ENCODE measurements around the gene FGD2.

The FGD2 gene

GRCh38 chr6:37016995-37017394, 11.5 kb downstream of the FGD2 start:
- Histone ChIP-seq H3K4me3 (ENCODE audit: low read depth in 1 of 5, low read length in 5 of 5) (no peak overlapping the region), H3K9me3 (ENCODE audit: control insufficient read depth in 5 of 5, low read length in 5 of 5) (no peaks in the 10 kb centered on the region), H3K36me3 (ENCODE audit: control insufficient read depth in 5 of 5, insufficient read depth in 5 of 5, low read length in 5 of 5) (peaks cover 0 to 28% (median 0%) of the 10 kb centered on the region in 5 donors), H3K27ac (ENCODE audit: low read depth, low read length) (no peak overlapping the region), H3K4me1 (ENCODE audit: control insufficient read depth in 5 of 5, insufficient read depth in 5 of 5, low read length in 5 of 5) (peaks cover 0 to 14% (median 3%) of the 10 kb centered on the region in 5 donors), H3K27me3 (ENCODE audit: control insufficient read depth in 5 of 5, insufficient read depth in 4 of 5, low read length in 5 of 5) (no peaks in the 10 kb centered on the region), H3K9ac (ENCODE audit: low read length in 5 of 5) (no peak overlapping the region)

GRCh38 chr6:37017606-37018197, 12.2 kb downstream of the FGD2 start:
- H3K27me3 ChIP-seq (ENCODE audit: control insufficient read depth in 5 of 5, insufficient read depth in 4 of 5, low read length in 5 of 5): no peaks in the 10 kb centered on the region
- H3K4me3 ChIP-seq (ENCODE audit: low read depth in 1 of 5, low read length in 5 of 5): no peak overlapping the region
- peaks cover 0 to 14% (median 3%) of the 10 kb centered on the region in 5 donors for H3K4me1 ChIP-seq (ENCODE audit: control insufficient read depth in 5 of 5, insufficient read depth in 5 of 5, low read length in 5 of 5)
- H3K9me3 ChIP-seq (ENCODE audit: control insufficient read depth in 5 of 5, low read length in 5 of 5): no peaks in the 10 kb centered on the region
- H3K27ac ChIP-seq (ENCODE audit: low read depth, low read length): no peak overlapping the region
- peaks cover 0 to 35% (median 0%) of the 10 kb centered on the region in 5 donors for H3K36me3 ChIP-seq (ENCODE audit: control insufficient read depth in 5 of 5, insufficient read depth in 5 of 5, low read length in 5 of 5)
- no peak overlapping the region for H3K9ac ChIP-seq (ENCODE audit: low read length in 5 of 5)

DNA sequence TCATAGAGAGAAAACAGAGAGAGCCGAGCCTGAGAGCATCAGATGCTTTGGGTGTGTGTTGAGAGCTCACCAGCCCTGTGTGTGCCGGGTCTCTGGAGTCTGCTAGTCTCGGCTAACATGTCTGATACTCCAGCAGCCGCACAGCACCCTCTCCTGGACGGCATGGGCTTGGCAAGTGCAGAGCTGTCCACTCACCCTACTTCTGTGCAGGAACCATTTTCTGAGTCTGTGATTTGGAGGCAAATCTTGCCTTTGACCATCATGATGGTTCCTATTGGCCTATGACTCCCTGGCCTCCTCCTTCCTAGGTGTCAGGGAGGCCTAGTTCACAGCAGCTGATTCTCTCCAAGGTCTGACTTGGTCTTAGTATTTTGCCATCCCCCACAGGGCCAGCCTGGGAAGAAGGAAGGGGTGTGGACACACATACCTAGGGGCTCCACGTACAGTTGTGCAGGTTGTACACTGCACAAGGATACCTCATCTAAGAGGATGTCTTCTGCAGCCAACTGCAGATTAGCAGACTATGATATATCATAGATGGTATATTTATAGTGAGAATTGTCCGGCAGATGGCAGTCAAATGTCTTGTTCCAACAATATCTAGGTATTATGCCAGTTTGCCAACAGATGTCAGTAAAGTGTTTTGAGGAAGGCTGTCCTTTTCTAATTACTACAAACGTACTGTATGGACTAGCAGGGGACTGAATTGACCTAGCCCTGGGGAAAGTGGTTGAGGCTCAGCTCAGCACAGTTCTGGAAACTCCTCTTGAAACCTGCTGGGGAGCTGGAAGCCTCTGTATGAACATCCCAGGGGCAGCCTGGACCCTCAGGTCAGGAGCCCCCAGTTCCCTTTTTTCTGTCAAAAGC, 13.0 kb downstream of the FGD2 start:
- Histone ChIP-seq H3K9me3 (ENCODE audit: control insufficient read depth in 5 of 5, low read length in 5 of 5) (no peaks in the 10 kb centered on the region), H3K9ac (ENCODE audit: low read length in 5 of 5) (no peak overlapping the region), H3K27me3 (ENCODE audit: control insufficient read depth in 5 of 5, insufficient read depth in 4 of 5, low read length in 5 of 5) (no peaks in the 10 kb centered on the region), H3K4me3 (ENCODE audit: low read depth in 1 of 5, low read length in 5 of 5) (peak overlapping the region in 1 of 5 donors; percentile 12), H3K36me3 (ENCODE audit: control insufficient read depth in 5 of 5, insufficient read depth in 5 of 5, low read length in 5 of 5) (peaks cover 0 to 34% (median 0%) of the 10 kb centered on the region in 5 donors), H3K4me1 (ENCODE audit: control insufficient read depth in 5 of 5, insufficient read depth in 5 of 5, low read length in 5 of 5) (peaks cover 0 to 14% (median 3%) of the 10 kb centered on the region in 5 donors), H3K27ac (ENCODE audit: low read depth, low read length) (no peak overlapping the region)

DNA sequence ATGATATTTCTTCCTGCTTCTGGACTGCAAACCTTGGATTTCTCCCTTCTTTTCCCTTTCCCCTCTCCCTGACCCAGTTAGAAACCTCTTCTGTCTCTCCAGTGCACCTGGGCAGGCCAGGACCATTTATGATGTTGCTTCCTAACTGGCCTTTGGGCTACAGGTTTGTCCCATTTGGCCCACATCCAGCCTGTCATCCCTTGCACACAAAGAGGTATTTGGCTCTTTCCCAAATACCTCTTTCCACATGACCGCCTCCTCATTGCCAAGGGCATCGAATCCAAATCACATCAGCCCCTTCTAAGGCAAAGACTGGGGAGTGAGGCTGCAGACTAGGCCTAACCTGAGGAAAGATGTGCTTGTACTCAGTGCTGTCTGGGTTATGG, 13.6 kb downstream of the FGD2 start:
- Histone ChIP-seq H3K9me3 (ENCODE audit: control insufficient read depth in 5 of 5, low read length in 5 of 5) (no peaks in the 10 kb centered on the region), H3K27ac (ENCODE audit: low read depth, low read length) (no peak overlapping the region), H3K4me1 (ENCODE audit: control insufficient read depth in 5 of 5, insufficient read depth in 5 of 5, low read length in 5 of 5) (peaks cover 0 to 14% (median 3%) of the 10 kb centered on the region in 5 donors), H3K27me3 (ENCODE audit: control insufficient read depth in 5 of 5, insufficient read depth in 4 of 5, low read length in 5 of 5) (no peaks in the 10 kb centered on the region), H3K4me3 (ENCODE audit: low read depth in 1 of 5, low read length in 5 of 5) (no peak overlapping the region), H3K9ac (ENCODE audit: low read length in 5 of 5) (no peak overlapping the region), H3K36me3 (ENCODE audit: control insufficient read depth in 5 of 5, insufficient read depth in 5 of 5, low read length in 5 of 5) (peaks cover 0 to 29% (median 0%) of the 10 kb centered on the region in 5 donors)

GRCh38 chr6:37020381-37020780, 14.9 kb downstream of the FGD2 start:
- no peak overlapping the region for H3K4me3 ChIP-seq (ENCODE audit: low read depth in 1 of 5, low read length in 5 of 5)
- H3K36me3 ChIP-seq (ENCODE audit: control insufficient read depth in 5 of 5, insufficient read depth in 5 of 5, low read length in 5 of 5): peaks cover 0 to 30% (median 0%) of the 10 kb centered on the region in 5 donors
- H3K9me3 ChIP-seq (ENCODE audit: control insufficient read depth in 5 of 5, low read length in 5 of 5): no peaks in the 10 kb centered on the region
- no peaks in the 10 kb centered on the region for H3K27me3 ChIP-seq (ENCODE audit: control insufficient read depth in 5 of 5, insufficient read depth in 4 of 5, low read length in 5 of 5)
- peaks cover 0 to 14% (median 3%) of the 10 kb centered on the region in 5 donors for H3K4me1 ChIP-seq (ENCODE audit: control insufficient read depth in 5 of 5, insufficient read depth in 5 of 5, low read length in 5 of 5)
- no peak overlapping the region for H3K9ac ChIP-seq (ENCODE audit: low read length in 5 of 5)
- no peak overlapping the region for H3K27ac ChIP-seq (ENCODE audit: low read depth, low read length)

DNA sequence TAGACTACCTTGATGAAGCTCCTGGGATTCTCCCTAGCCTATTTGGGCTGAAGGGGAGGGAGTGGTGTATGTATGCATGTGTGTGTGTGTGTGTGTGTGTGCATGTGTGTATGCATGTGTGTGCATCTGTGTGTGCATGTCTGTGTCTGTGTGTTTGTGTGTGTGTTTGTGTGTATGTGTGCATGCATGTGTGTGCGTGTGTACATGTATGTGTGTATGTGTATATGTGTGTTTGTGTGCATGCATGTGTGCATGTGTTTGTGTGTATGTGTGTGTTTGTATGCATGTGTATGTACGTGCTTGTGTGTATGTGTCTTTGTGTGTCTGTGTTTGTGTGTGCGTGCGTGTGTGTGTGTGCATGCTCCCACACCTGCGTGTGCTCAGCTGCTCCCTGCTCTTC, 15.4 kb downstream of the FGD2 start:
- H3K4me1 ChIP-seq (ENCODE audit: control insufficient read depth in 5 of 5, insufficient read depth in 5 of 5, low read length in 5 of 5): peaks cover 0 to 14% (median 3%) of the 10 kb centered on the region in 5 donors
- no peak overlapping the region for H3K4me3 ChIP-seq (ENCODE audit: low read depth in 1 of 5, low read length in 5 of 5)
- H3K9ac ChIP-seq (ENCODE audit: low read length in 5 of 5): no peak overlapping the region
- no peaks in the 10 kb centered on the region for H3K27me3 ChIP-seq (ENCODE audit: control insufficient read depth in 5 of 5, insufficient read depth in 4 of 5, low read length in 5 of 5)
- H3K9me3 ChIP-seq (ENCODE audit: control insufficient read depth in 5 of 5, low read length in 5 of 5): no peaks in the 10 kb centered on the region
- H3K36me3 ChIP-seq (ENCODE audit: control insufficient read depth in 5 of 5, insufficient read depth in 5 of 5, low read length in 5 of 5): peaks cover 0 to 30% (median 2%) of the 10 kb centered on the region in 5 donors
- H3K27ac ChIP-seq (ENCODE audit: low read depth, low read length): no peak overlapping the region

DNA sequence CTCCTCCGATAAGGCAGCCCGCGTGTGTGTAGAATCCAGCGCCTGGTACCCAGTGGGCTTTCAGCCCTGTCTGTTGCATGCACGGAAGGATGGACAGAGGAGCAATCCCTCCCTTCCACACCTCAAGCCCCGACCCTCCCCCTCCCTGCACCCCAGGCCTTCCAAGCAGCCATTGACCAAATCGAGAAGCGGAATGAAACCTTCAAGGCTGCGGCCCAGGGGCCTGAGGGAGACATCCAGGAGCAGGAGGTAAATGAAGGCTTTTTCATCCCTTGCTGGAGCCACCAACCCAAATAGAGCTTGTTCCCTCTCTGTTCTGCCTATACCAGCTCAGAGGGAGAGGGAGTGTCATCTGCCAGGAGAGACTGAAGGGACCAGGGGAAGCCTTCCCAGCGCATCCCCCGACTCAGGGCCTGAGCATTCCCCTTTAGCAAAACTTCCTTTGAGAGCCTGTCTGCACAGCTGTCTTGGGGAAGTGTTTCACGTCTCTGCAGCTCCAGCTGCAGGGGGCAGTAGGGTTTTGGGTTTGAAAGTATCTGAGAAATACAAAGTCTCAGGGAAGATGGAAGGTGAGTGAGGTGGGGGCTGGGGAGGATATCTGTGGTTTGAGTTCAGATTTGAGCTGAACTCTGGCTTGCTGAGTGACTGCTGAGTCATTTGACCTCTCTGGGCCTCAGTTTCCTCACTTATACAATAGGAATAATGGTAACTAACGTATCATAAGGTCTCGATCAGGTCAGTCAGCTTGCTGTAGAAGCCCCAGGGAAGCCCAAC, 16.1 kb downstream of the FGD2 start:
- H3K36me3 ChIP-seq (ENCODE audit: control insufficient read depth in 5 of 5, insufficient read depth in 5 of 5, low read length in 5 of 5): peaks cover 0 to 34% (median 2%) of the 10 kb centered on the region in 5 donors
- H3K27ac ChIP-seq (ENCODE audit: low read depth, low read length): no peak overlapping the region
- no peak overlapping the region for H3K9ac ChIP-seq (ENCODE audit: low read length in 5 of 5)
- H3K27me3 ChIP-seq (ENCODE audit: control insufficient read depth in 5 of 5, insufficient read depth in 4 of 5, low read length in 5 of 5): no peaks in the 10 kb centered on the region
- peaks cover 0 to 14% (median 3%) of the 10 kb centered on the region in 5 donors for H3K4me1 ChIP-seq (ENCODE audit: control insufficient read depth in 5 of 5, insufficient read depth in 5 of 5, low read length in 5 of 5)
- H3K4me3 ChIP-seq (ENCODE audit: low read depth in 1 of 5, low read length in 5 of 5): no peak overlapping the region
- H3K9me3 ChIP-seq (ENCODE audit: control insufficient read depth in 5 of 5, low read length in 5 of 5): no peaks in the 10 kb centered on the region

GRCh38 chr6:37022135-37022863, 16.8 kb downstream of the FGD2 start:
- Histone ChIP-seq H3K4me3 (ENCODE audit: low read depth in 1 of 5, low read length in 5 of 5) (no peak overlapping the region), H3K9me3 (ENCODE audit: control insufficient read depth in 5 of 5, low read length in 5 of 5) (no peaks in the 10 kb centered on the region), H3K27ac (ENCODE audit: low read depth, low read length) (no peak overlapping the region), H3K9ac (ENCODE audit: low read length in 5 of 5) (no peak overlapping the region), H3K27me3 (ENCODE audit: control insufficient read depth in 5 of 5, insufficient read depth in 4 of 5, low read length in 5 of 5) (no peaks in the 10 kb centered on the region), H3K4me1 (ENCODE audit: control insufficient read depth in 5 of 5, insufficient read depth in 5 of 5, low read length in 5 of 5) (peaks cover 0 to 14% (median 3%) of the 10 kb centered on the region in 5 donors), H3K36me3 (ENCODE audit: control insufficient read depth in 5 of 5, insufficient read depth in 5 of 5, low read length in 5 of 5) (peaks cover 0 to 38% (median 2%) of the 10 kb centered on the region in 5 donors)

GRCh38 chr6:37024656-37025337, 19.3 kb downstream of the FGD2 start:
- Histone ChIP-seq H3K27ac (ENCODE audit: low read depth, low read length) (no peak overlapping the region), H3K4me1 (ENCODE audit: control insufficient read depth in 5 of 5, insufficient read depth in 5 of 5, low read length in 5 of 5) (no peaks in the 10 kb centered on the region), H3K36me3 (ENCODE audit: control insufficient read depth in 5 of 5, insufficient read depth in 5 of 5, low read length in 5 of 5) (peaks cover 0 to 46% (median 6%) of the 10 kb centered on the region in 5 donors)

More at GRCh38 chr6:37024656-37025337, 19.3 kb downstream of the FGD2 start:
- Histone ChIP-seq H3K9me3 (ENCODE audit: control insufficient read depth in 5 of 5, low read length in 5 of 5) (no peaks in the 10 kb centered on the region), H3K4me3 (ENCODE audit: low read depth in 1 of 5, low read length in 5 of 5) (no peak overlapping the region), H3K27me3 (ENCODE audit: control insufficient read depth in 5 of 5, insufficient read depth in 4 of 5, low read length in 5 of 5) (no peaks in the 10 kb centered on the region), H3K9ac (ENCODE audit: low read length in 5 of 5) (no peak overlapping the region)

Data from subcutaneous abdominal adipose tissue (tissue), 5 donors.